IPS-15b (cell line): Measurements from ENCODE around the gene CPVL.

Source experiments
- H3K27me3 ChIP-seq: one replicate; pipeline ENCODE4 v1.6.1; 2013; ENCODE audit warnings: low read length; ENCODE audit not compliant: control insufficient read depth, insufficient read depth
- H3K36me3 ChIP-seq: one replicate; pipeline ENCODE4 v1.6.1; 2013; ENCODE audit warnings: low read length; ENCODE audit not compliant: control insufficient read depth, insufficient read depth
- H3K4me1 ChIP-seq: one replicate; pipeline ENCODE4 v1.6.1; 2013; ENCODE audit warnings: mild to moderate bottlenecking, low read length; ENCODE audit not compliant: control insufficient read depth, insufficient read depth
- H3K4me3 ChIP-seq: one replicate; pipeline ENCODE4 v1.5.1; 2013; ENCODE audit warnings: low read depth, low read length
- H3K9ac ChIP-seq: one replicate; pipeline ENCODE4 v1.6.1; 2013; ENCODE audit warnings: low read depth, mild to moderate bottlenecking, low read length
- H3K9me3 ChIP-seq: one replicate; pipeline ENCODE4 v1.6.1; 2013; ENCODE audit warnings: mild to moderate bottlenecking, low read length; ENCODE audit not compliant: control insufficient read depth, insufficient read depth

Gene CPVL

GRCh38 chr7:29131678-29132077, 14.7 kb downstream of the CPVL start:
- no peaks in the 10 kb centered on the region for H3K9me3 ChIP-seq
- H3K9ac ChIP-seq = no peak overlapping the region
- H3K4me3 ChIP-seq = no peak overlapping the region
- H3K27me3 ChIP-seq = no peaks in the 10 kb centered on the region
- no peaks in the 10 kb centered on the region for H3K4me1 ChIP-seq
- no peaks in the 10 kb centered on the region for H3K36me3 ChIP-seq

- no peaks in the 10 kb centered on the region for H3K9me3 ChIP-seq
- no peak overlapping the region for H3K4me3 ChIP-seq
- H3K36me3 ChIP-seq = no peaks in the 10 kb centered on the region
- no peak overlapping the region for H3K9ac ChIP-seq
- no peaks in the 10 kb centered on the region for H3K4me1 ChIP-seq
- H3K27me3 ChIP-seq = no peaks in the 10 kb centered on the region
Measured at GRCh38 chr7:29130096-29130495, 16.2 kb downstream of the CPVL start.

GRCh38 chr7:29127527-29127926, 18.8 kb downstream of the CPVL start:
- Histone ChIP-seq H3K9me3 (no peaks in the 10 kb centered on the region), H3K4me3 (no peak overlapping the region), H3K4me1 (peaks cover 7% of the 10 kb centered on the region), H3K9ac (no peak overlapping the region), H3K27me3 (no peaks in the 10 kb centered on the region), H3K36me3 (no peaks in the 10 kb centered on the region)

GRCh38 chr7:29126804-29127203, 19.5 kb downstream of the CPVL start:
- no peak overlapping the region for H3K9ac ChIP-seq
- no peak overlapping the region for H3K4me3 ChIP-seq
- H3K4me1 ChIP-seq = peaks cover 12% of the 10 kb centered on the region
- H3K9me3 ChIP-seq = no peaks in the 10 kb centered on the region
- H3K36me3 ChIP-seq = no peaks in the 10 kb centered on the region
- H3K27me3 ChIP-seq = no peaks in the 10 kb centered on the region

- no peaks in the 10 kb centered on the region for H3K36me3 ChIP-seq
- H3K9ac ChIP-seq = no peak overlapping the region
- H3K9me3 ChIP-seq = no peaks in the 10 kb centered on the region
- H3K4me3 ChIP-seq = no peak overlapping the region
- H3K4me1 ChIP-seq = peaks cover 12% of the 10 kb centered on the region
- H3K27me3 ChIP-seq = no peaks in the 10 kb centered on the region
Measured at GRCh38 chr7:29123626-29124190, 22.6 kb downstream of the CPVL start.

- H3K27me3 ChIP-seq = no peaks in the 10 kb centered on the region
- peaks cover 12% of the 10 kb centered on the region for H3K4me1 ChIP-seq
- no peak overlapping the region for H3K9ac ChIP-seq
- no peaks in the 10 kb centered on the region for H3K36me3 ChIP-seq
- no peak overlapping the region for H3K4me3 ChIP-seq
- H3K9me3 ChIP-seq = no peaks in the 10 kb centered on the region
Measured at GRCh38 chr7:29122759-29123158, 23.6 kb downstream of the CPVL start.

- Histone ChIP-seq H3K36me3 (no peaks in the 10 kb centered on the region), H3K4me3 (no peak overlapping the region), H3K9ac (no peak overlapping the region), H3K9me3 (no peaks in the 10 kb centered on the region), H3K4me1 (peaks cover 12% of the 10 kb centered on the region), H3K27me3 (no peaks in the 10 kb centered on the region)
Measured at GRCh38 chr7:29122081-29122480, 24.3 kb downstream of the CPVL start.

GRCh38 chr7:29120955-29121354, 25.4 kb downstream of the CPVL start:
- H3K4me1 ChIP-seq = peaks cover 12% of the 10 kb centered on the region
- H3K4me3 ChIP-seq = no peak overlapping the region
- H3K9me3 ChIP-seq = no peaks in the 10 kb centered on the region
- H3K9ac ChIP-seq = no peak overlapping the region
- H3K27me3 ChIP-seq = no peaks in the 10 kb centered on the region
- no peaks in the 10 kb centered on the region for H3K36me3 ChIP-seq

- H3K27me3 ChIP-seq = no peaks in the 10 kb centered on the region
- no peaks in the 10 kb centered on the region for H3K36me3 ChIP-seq
- no peaks in the 10 kb centered on the region for H3K9me3 ChIP-seq
- no peak overlapping the region for H3K4me3 ChIP-seq
- no peak overlapping the region for H3K9ac ChIP-seq
- peaks cover 12% of the 10 kb centered on the region for H3K4me1 ChIP-seq
Measured at GRCh38 chr7:29119538-29119937, 26.8 kb downstream of the CPVL start.

GRCh38 chr7:29116361-29117200, 29.8 kb downstream of the CPVL start:
- H3K9me3 ChIP-seq = no peaks in the 10 kb centered on the region
- H3K27me3 ChIP-seq = no peaks in the 10 kb centered on the region
- no peak overlapping the region for H3K9ac ChIP-seq
- H3K4me1 ChIP-seq = no peaks in the 10 kb centered on the region
- no peak overlapping the region for H3K4me3 ChIP-seq
- no peaks in the 10 kb centered on the region for H3K36me3 ChIP-seq

GRCh38 chr7:29115753-29116152, 30.6 kb downstream of the CPVL start:
- no peaks in the 10 kb centered on the region for H3K9me3 ChIP-seq
- no peaks in the 10 kb centered on the region for H3K4me1 ChIP-seq
- no peaks in the 10 kb centered on the region for H3K36me3 ChIP-seq
- no peak overlapping the region for H3K9ac ChIP-seq
- no peaks in the 10 kb centered on the region for H3K27me3 ChIP-seq
- no peak overlapping the region for H3K4me3 ChIP-seq

GRCh38 chr7:29115130-29115687, 31.1 kb downstream of the CPVL start:
- H3K4me3 ChIP-seq = no peak overlapping the region
- no peaks in the 10 kb centered on the region for H3K4me1 ChIP-seq
- no peak overlapping the region for H3K9ac ChIP-seq
- H3K27me3 ChIP-seq = no peaks in the 10 kb centered on the region
- no peaks in the 10 kb centered on the region for H3K9me3 ChIP-seq
- H3K36me3 ChIP-seq = no peaks in the 10 kb centered on the region
